Measurements from ENCODE around the gene ZBTB42. TPM values are rescaled to one million over a fixed set of nuclear protein-coding genes. Genes with fewer than 3 reads are reported as not detected.

The ZBTB42 gene
- total RNA-seq, 2 donors from 2014 or later = 6.6 to 7.0 TPM

- no peaks in the 10 kb centered on the region for H3K36me3 ChIP-seq
- no peaks in the 10 kb centered on the region for H3K4me1 ChIP-seq
Observed at GRCh38 chr14:104777808-104778249, 23.1 kb upstream of the ZBTB42 start.

GRCh38 chr14:104778694-104779331, 22.1 kb upstream of the ZBTB42 start:
- DNase-seq = no peak
- intact Hi-C loops (cut with DNase I) = loop anchor here (10.0 kb wide), 1 partner anchor 276 kb away; no protein-coding TSS in a partner anchor
- Histone ChIP-seq H3K27me3 (no peaks in the 10 kb centered on the region), H3K4me3 (no peak overlapping the region), H3K36me3 (no peaks in the 10 kb centered on the region), H3K4me1 (no peaks in the 10 kb centered on the region), H3K9ac (ENCODE audit: low read depth in 2 of 2, low read length in 2 of 2) (no peak overlapping the region), H3K9me3 (no peaks in the 10 kb centered on the region), H3K27ac (no peak overlapping the region)
- no peak for TF ChIP-seq CTCF (IDR thresholded peaks at IDR 0.05)

More at GRCh38 chr14:104777808-104778249, 23.1 kb upstream of the ZBTB42 start:
- Histone ChIP-seq H3K4me3 (no peak overlapping the region), H3K27me3 (no peaks in the 10 kb centered on the region), H3K27ac (no peak overlapping the region), H3K9ac (ENCODE audit: low read depth in 2 of 2, low read length in 2 of 2) (no peak overlapping the region), H3K9me3 (no peaks in the 10 kb centered on the region)
- no peak for DNase-seq
- intact Hi-C loops (cut with DNase I) = loop anchor here (10.0 kb wide), 1 partner anchor 277 kb away; no protein-coding TSS in a partner anchor
- no peak for TF ChIP-seq CTCF (IDR thresholded peaks at IDR 0.05)

- Histone ChIP-seq H3K4me1 (no peaks in the 10 kb centered on the region), H3K9ac (ENCODE audit: low read depth in 2 of 2, low read length in 2 of 2) (no peak overlapping the region), H3K27ac (no peak overlapping the region), H3K9me3 (no peaks in the 10 kb centered on the region), H3K27me3 (no peaks in the 10 kb centered on the region), H3K36me3 (no peaks in the 10 kb centered on the region), H3K4me3 (no peak overlapping the region)
- no peak for TF ChIP-seq CTCF (IDR thresholded peaks at IDR 0.05)
- DNase-seq = no peak
- intact Hi-C loops (cut with DNase I) = loop anchor here (10.0 kb wide), 1 partner anchor 275 kb away; no protein-coding TSS in a partner anchor
Observed at GRCh38 chr14:104779776-104780512, 21.0 kb upstream of the ZBTB42 start.

GRCh38 chr14:104780513-104781030, 20.3 kb upstream of the ZBTB42 start:
- H3K9ac ChIP-seq (ENCODE audit: low read depth in 2 of 2, low read length in 2 of 2) = no peak overlapping the region
- intact Hi-C loops (cut with DNase I) = no loop called here
- no peaks in the 10 kb centered on the region for H3K4me1 ChIP-seq
- no peak overlapping the region for H3K4me3 ChIP-seq
- no peak for DNase-seq
- H3K9me3 ChIP-seq = no peaks in the 10 kb centered on the region
- H3K36me3 ChIP-seq = no peaks in the 10 kb centered on the region
- no peak for TF ChIP-seq CTCF (IDR thresholded peaks at IDR 0.05)
- no peak overlapping the region for H3K27ac ChIP-seq
- H3K27me3 ChIP-seq = no peaks in the 10 kb centered on the region

GRCh38 chr14:104781271-104782077, 19.4 kb upstream of the ZBTB42 start:
- Histone ChIP-seq H3K36me3 (no peaks in the 10 kb centered on the region), H3K27ac (no peak overlapping the region), H3K4me1 (no peaks in the 10 kb centered on the region), H3K4me3 (no peak overlapping the region), H3K9me3 (no peaks in the 10 kb centered on the region), H3K27me3 (no peaks in the 10 kb centered on the region), H3K9ac (ENCODE audit: low read depth in 2 of 2, low read length in 2 of 2) (no peak overlapping the region)
- intact Hi-C loops (cut with DNase I) = no loop called here
- no peak for DNase-seq
- no peak for TF ChIP-seq CTCF (IDR thresholded peaks at IDR 0.05)
